Thoracic aorta (tissue), 2 donors: ENCODE results near the gene ATXN3. TPM values are rescaled to one million over a fixed set of nuclear protein-coding genes. Genes with fewer than 3 reads are reported as not detected.
"Not testable (repeated sequence)": the region's sequence is repeated elsewhere in the genome, so short reads cannot be mapped to it uniquely, and the experiment has no call there.

Experiments used
- ATAC-seq: fragments of 150-250 bp; one replicate; pipeline ENCODE4 v1.8.0; 2017; ENCODE audit warnings: low read depth; ENCODE audit not compliant: insufficient number of reproducible peaks, low FRiP score
- DNase-seq: peaks from one replicate; pipeline ENCODE4 v3.0.0-alpha.2; 2020; ENCODE audit warnings: low spot score
- H3K27ac ChIP-seq, 2 donors: fragments of 200-600 bp; sonication (generic); 1 replicate in 1 of 2; 2 replicates in 1 of 2; pipeline ENCODE4 v1.5.1; 2016; ENCODE audit warnings: mild to moderate bottlenecking in 2 of 2, moderate library complexity in 2 of 2
- H3K27me3 ChIP-seq: fragments of 200-600 bp; sonication (generic); replicated peaks from 2 replicates; pipeline ENCODE4 v1.6.0; 2016; ENCODE audit warnings: mild to moderate bottlenecking; ENCODE audit not compliant: insufficient read depth
- H3K36me3 ChIP-seq: fragments of 200-600 bp; sonication (generic); one replicate; pipeline ENCODE4 v1.5.1; 2016
- H3K4me1 ChIP-seq, 2 donors: fragments of 200-600 bp; sonication (generic); 1 replicate in 1 of 2; 2 replicates in 1 of 2; pipeline versions ENCODE4 v1.5.1 to v1.6.0; 2016; ENCODE audit warnings: low read depth in 2 of 2, mild to moderate bottlenecking in 1 of 2; ENCODE audit not compliant: control insufficient read depth in 1 of 2
- H3K4me3 ChIP-seq: fragments of 200-600 bp; sonication (generic); 2 replicates; pipeline ENCODE4 v1.5.1; 2016; ENCODE audit warnings: mild to moderate bottlenecking
- H3K9me3 ChIP-seq: fragments of 200-600 bp; sonication (generic); 2 replicates; pipeline ENCODE4 v1.5.1; 2016
- total RNA-seq, 2 donors: library from RNA; depleted of rRNA; stranded (reverse); fragments of >200 nt; gene quantifications; one replicate each; pipeline versions ENCODE4 v1.1.0 to v1.2.3, GENCODE V29; 2016
- TF ChIP-seq, protein P1 (sequence below): fragments of 200-600 bp; sonication (generic); IDR thresholded peaks from one replicate; pipeline ENCODE4 v1.5.1; 2019; ENCODE audit warnings: antibody characterized with exemption

The ATXN3 gene
- total RNA-seq, 2 donors from 2014 or later: 76.9 to 95.9 TPM

DNA sequence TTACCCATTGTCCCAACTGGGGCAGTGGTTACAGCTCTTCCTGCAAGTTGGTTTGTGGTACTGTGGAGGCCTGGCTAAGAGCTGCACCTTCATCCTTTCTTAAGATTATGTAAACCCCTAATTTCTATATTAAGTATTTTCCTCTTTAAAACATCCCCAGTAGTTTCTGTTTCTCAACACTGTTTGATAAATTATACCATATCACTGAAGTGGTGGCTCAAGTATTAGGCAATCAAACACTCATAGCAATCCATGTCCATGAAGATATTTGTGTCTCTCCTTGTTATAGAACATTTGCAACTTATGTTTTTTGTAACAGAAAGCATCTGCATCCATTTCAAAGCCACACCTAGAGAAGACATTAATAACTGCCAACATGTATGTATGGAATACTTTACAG is 31.8 kb downstream of the ATXN3 start:
- Histone ChIP-seq H3K4me1 (no peaks in the 10 kb centered on the region), H3K4me3 (no peak overlapping the region), H3K36me3 (peaks cover 26% of the 10 kb centered on the region), H3K9me3 (no peaks in the 10 kb centered on the region), H3K27me3 (no peaks in the 10 kb centered on the region), H3K27ac (no peak overlapping the region)
- no peak for DNase-seq
- TF ChIP-seq, protein P1, sequence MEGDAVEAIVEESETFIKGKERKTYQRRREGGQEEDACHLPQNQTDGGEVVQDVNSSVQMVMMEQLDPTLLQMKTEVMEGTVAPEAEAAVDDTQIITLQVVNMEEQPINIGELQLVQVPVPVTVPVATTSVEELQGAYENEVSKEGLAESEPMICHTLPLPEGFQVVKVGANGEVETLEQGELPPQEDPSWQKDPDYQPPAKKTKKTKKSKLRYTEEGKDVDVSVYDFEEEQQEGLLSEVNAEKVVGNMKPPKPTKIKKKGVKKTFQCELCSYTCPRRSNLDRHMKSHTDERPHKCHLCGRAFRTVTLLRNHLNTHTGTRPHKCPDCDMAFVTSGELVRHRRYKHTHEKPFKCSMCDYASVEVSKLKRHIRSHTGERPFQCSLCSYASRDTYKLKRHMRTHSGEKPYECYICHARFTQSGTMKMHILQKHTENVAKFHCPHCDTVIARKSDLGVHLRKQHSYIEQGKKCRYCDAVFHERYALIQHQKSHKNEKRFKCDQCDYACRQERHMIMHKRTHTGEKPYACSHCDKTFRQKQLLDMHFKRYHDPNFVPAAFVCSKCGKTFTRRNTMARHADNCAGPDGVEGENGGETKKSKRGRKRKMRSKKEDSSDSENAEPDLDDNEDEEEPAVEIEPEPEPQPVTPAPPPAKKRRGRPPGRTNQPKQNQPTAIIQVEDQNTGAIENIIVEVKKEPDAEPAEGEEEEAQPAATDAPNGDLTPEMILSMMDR: no peak
- ATAC-seq: no peak

DNA sequence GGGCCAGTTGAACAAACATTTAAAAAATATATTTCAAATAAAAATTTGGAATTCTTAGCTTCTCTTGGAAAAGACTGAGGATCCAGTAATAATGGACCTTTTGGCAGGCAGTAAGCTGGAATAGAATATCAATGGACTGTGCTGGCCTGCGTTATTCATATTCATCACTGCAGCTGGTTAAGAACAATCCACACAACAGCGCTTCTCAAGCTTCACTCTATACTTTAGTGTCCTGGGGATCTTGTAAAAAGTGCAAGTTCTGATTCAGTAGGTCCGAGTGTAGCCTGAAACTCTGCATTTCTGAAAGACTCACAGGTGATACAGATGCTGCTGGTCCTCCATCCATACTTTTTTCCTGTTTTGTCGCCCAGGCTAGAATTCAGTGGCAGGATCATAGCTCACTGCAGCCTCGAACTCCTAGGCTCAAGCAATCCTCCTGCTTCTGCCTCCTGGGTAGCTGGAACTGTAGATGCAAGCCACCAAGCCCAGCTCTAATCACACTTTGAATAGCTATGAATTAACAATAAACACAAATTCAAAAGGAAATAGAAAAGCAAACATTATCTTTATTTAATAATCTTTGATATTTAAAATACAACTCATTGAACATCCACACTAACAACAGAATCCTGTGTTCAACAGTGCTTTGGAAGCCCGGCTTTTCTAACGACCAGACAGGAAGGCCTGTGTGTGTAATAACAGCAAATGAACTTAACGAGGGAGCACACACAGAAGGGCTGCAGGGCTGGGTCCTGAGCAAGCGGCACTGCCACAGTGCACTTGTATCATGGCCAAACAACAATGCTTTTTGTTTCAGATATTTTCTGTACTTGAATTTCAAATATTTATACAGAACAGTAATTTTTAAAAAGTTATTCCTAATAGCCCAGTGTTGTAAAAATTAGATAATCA is 48.1 kb downstream of the ATXN3 start:
- no peak for DNase-seq
- H3K36me3 ChIP-seq: peaks cover 2% of the 10 kb centered on the region

DNA sequence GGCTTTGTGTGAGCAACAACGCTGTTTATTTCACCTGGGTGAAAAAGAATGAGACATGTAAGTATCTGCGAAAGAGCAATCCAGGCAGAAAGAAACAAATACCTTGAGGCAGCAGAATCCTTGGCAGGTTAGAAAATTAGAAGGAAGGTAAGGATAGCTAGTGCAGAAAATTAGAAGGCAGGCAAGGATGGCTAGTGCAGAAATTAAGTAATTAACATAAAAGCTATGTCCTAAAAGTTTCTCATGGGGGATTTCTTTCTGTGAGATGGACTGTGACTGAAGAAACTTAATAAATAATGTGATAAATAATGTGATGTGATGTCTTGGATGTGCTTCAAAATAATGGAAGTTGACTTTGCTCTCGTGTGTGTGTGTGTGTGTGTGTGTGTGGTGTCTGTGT is 56.6 kb downstream of the ATXN3 start:
- H3K4me3 ChIP-seq: no peak overlapping the region
- H3K27me3 ChIP-seq: no peaks in the 10 kb centered on the region
- H3K4me1 ChIP-seq: no peaks in the 10 kb centered on the region
- H3K36me3 ChIP-seq: peaks cover 8% of the 10 kb centered on the region
- DNase-seq (no peak), ATAC-seq (no peak)
- TF ChIP-seq, protein P1: no peak
- H3K9me3 ChIP-seq: peaks cover 4% of the 10 kb centered on the region
- no peak overlapping the region for H3K27ac ChIP-seq

More for the DNA sequence above, 48.1 kb downstream of the ATXN3 start:
- Histone ChIP-seq H3K4me1 (no peaks in the 10 kb centered on the region), H3K27me3 (no peaks in the 10 kb centered on the region), H3K9me3 (no peaks in the 10 kb centered on the region), H3K27ac (peak overlapping the region in 1 of 2 donors; percentile 5), H3K4me3 (no peak overlapping the region)
- TF ChIP-seq, protein P1: no peak
- ATAC-seq: no peak

DNA sequence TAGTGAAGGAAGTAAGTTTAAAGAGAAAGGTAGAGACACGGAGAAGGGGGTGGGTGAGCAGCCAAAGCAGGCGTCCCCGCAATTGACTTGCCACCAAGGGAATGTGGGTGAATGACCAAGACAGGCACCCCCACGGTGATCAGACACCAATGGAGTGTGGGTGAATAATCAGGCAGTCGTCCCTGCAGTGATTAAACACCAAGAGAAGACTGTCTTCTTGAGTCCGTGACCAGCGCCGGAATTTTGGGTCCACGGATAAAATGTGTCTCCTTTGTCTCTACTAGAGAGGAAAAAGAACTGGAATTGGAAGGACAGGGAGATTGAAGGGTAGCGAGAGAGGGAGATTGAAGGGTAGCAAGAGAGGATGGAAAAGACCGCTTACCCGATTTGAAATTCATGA is 57.2 kb downstream of the ATXN3 start:
- ATAC-seq, H3K4me3 ChIP-seq, H3K27ac ChIP-seq, DNase-seq, H3K4me1 ChIP-seq, H3K27me3 ChIP-seq, H3K9me3 ChIP-seq, H3K36me3 ChIP-seq: not testable (repeated sequence)

DNA sequence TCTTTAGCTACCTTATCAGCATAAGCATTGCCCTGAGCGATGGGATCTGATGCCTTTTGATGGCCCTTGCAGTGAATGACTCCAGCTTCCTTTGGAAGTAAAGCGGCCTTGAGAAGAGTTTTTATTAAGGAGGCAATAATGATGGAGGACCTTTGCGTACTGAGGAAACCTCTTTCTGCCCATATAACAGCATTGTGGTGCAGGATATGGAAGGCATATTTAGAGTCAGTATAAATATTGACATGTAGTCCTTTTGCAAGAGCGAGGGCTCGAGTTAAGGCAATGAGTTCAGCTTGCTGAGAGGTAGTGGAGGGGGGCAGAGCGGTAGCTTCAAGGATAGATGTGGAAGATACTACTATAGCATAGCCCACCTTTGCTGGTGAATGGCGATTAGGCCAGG is 60.5 kb downstream of the ATXN3 start:
- H3K9me3 ChIP-seq, H3K4me3 ChIP-seq, ATAC-seq, H3K27me3 ChIP-seq, DNase-seq, H3K27ac ChIP-seq, H3K4me1 ChIP-seq: not testable (repeated sequence)
- H3K36me3 ChIP-seq: peaks cover 12% of the 10 kb centered on the region

DNA sequence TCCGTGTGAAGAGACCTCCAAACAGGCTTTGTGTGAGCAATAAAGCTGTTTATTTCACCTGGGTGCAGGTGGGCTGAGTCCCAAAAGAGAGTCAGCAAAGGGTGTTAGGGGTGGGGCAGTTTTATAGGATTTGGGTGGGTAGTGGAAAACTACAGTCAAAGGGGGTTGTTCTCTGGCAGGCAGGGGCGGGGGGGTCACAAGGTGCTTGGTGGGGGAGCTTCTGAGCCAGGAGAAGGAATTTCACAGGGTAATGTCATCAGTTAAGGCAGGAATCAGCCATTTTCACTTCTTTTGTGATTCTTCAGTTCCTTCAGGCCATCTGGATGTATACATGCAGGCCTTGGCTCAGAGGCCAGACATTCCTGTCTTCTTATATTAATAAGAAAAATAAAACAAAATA is 64.6 kb downstream of the ATXN3 start:
- not testable (repeated sequence) for DNase-seq, H3K4me3 ChIP-seq, H3K27me3 ChIP-seq, H3K27ac ChIP-seq, ATAC-seq, H3K9me3 ChIP-seq
- Histone ChIP-seq H3K4me1 (peaks cover 16 to 21% of the 10 kb centered on the region in 2 donors), H3K36me3 (peaks cover 12% of the 10 kb centered on the region)
